Gastroesophageal sphincter (tissue), 4 donors: ENCODE measurements around the gene TSHZ2. TPM values are rescaled to one million over a fixed set of nuclear protein-coding genes. Genes with fewer than 3 reads are reported as not detected.

Experiments
- ATAC-seq: fragments of 150-250 bp; one replicate; pipeline ENCODE4 v1.9.1; 2016; ENCODE audit warnings: mild to moderate bottlenecking, moderate library complexity
- H3K27ac ChIP-seq, 4 donors: fragments of 200-600 bp; sonication (generic) in 3 of 4; 1 replicate in 3 of 4; 2 replicates in 1 of 4; pipeline ENCODE4 v1.5.1; 2016 to 2019
- H3K27me3 ChIP-seq: fragments of 200-600 bp; sonication (generic); one replicate; pipeline ENCODE4 v1.5.1; 2019
- H3K36me3 ChIP-seq, 2 donors: fragments of 200-600 bp; sonication (generic); one replicate each; pipeline ENCODE4 v1.5.1; 2019; ENCODE audit warnings: control low read depth in 1 of 2
- H3K4me1 ChIP-seq, 3 donors: fragments of 200-600 bp; sonication (generic); 1 replicate in 2 of 3; 2 replicates in 1 of 3; pipeline ENCODE4 v1.5.1; 2016 to 2019; ENCODE audit warnings: control low read depth in 2 of 3
- H3K4me3 ChIP-seq, 2 donors: fragments of 200-600 bp; sonication (generic); one replicate each; pipeline ENCODE4 v1.5.1; 2019; ENCODE audit warnings: mild to moderate bottlenecking in 1 of 2, moderate library complexity in 1 of 2
- H3K9me3 ChIP-seq, 3 donors: fragments of 200-600 bp; sonication (generic); one replicate each; pipeline ENCODE4 v1.5.1; 2017 to 2019; ENCODE audit warnings: control low read depth in 2 of 3
- CTCF ChIP-seq, 4 experiments: fragments of 200-600 bp in 2 of 4; fragments of 450-650 bp in 2 of 4; sonication (generic) in 1 of 4; IDR thresholded peaks; one replicate each; pipeline ENCODE4 v1.5.1; 2017 to 2019; ENCODE audit warnings: antibody characterized with exemption in 4 of 4, mild to moderate bottlenecking in 2 of 4, moderate library complexity in 2 of 4
- EP300 ChIP-seq: sonication (generic); formaldehyde crosslinking; IDR thresholded peaks from one replicate; pipeline ENCODE4 v1.6.1; 2017; ENCODE audit warnings: antibody characterized with exemption, mild to moderate bottlenecking
- POLR2A ChIP-seq, 2 donors: fragments of 450-650 bp; IDR thresholded peaks; one replicate each; pipeline ENCODE4 v1.6.1; 2017; ENCODE audit warnings: antibody characterized with exemption in 2 of 2, mild to moderate bottlenecking in 2 of 2, moderate library complexity in 1 of 2
- POLR2AphosphoS5 ChIP-seq: sonication (generic); formaldehyde crosslinking; IDR thresholded peaks from one replicate; pipeline ENCODE4 v1.6.1; 2017; ENCODE audit warnings: antibody characterized with exemption
- WGBS, 2 donors: methylation state at CpG; one replicate each; pipeline ENCODE4 v1.1.5; 2018; ENCODE audit warnings: low coverage in 1 of 2; 5-methylcytosine and 5-hydroxymethylcytosine counted together
- total RNA-seq, 4 donors: library from RNA; depleted of rRNA; stranded (reverse); fragments of >200 nt; gene quantifications; one replicate each; pipeline ENCODE4 v1.1.0, GENCODE V29; 2016

TSHZ2 gene
- total RNA-seq, 4 donors from 2014 or later: 9.9 to 21.3 (median 12.2) TPM

- TF ChIP-seq POLR2A (IDR thresholded peaks at IDR 0.05): no peak
- no peak for TF ChIP-seq EP300
- TF ChIP-seq POLR2AphosphoS5: no peak
- TF ChIP-seq CTCF (IDR thresholded peaks at IDR 0.05): no peak
- H3K36me3 ChIP-seq: no peaks in the 10 kb centered on the region
- no peaks in the 10 kb centered on the region for H3K9me3 ChIP-seq
- ATAC-seq: no peak
- H3K27me3 ChIP-seq: peaks cover 10% of the 10 kb centered on the region
- no peak overlapping the region for H3K27ac ChIP-seq
- no peak overlapping the region for H3K4me3 ChIP-seq
- no peaks in the 10 kb centered on the region for H3K4me1 ChIP-seq
- WGBS, 2 donors: 77% methylated on average over 8 of the region's 13 CpGs; no CpG with 5 or more reads in 1 of the 2 donors
Measured at GRCh38 chr20:53210041-53210440, 237.9 kb downstream of the TSHZ2 start.

- no peak overlapping the region for H3K27ac ChIP-seq
- ATAC-seq: no peak
- no peaks in the 10 kb centered on the region for H3K4me1 ChIP-seq
- no peaks in the 10 kb centered on the region for H3K36me3 ChIP-seq
- WGBS, 2 donors: 75 to 95% methylated on average over 3 of the region's 3 CpGs
- TF ChIP-seq POLR2AphosphoS5 (no peak), CTCF (IDR thresholded peaks at IDR 0.05) (no peak), EP300 (no peak), POLR2A (IDR thresholded peaks at IDR 0.05) (no peak)
- H3K4me3 ChIP-seq: no peak overlapping the region
- no peaks in the 10 kb centered on the region for H3K9me3 ChIP-seq
- H3K27me3 ChIP-seq: peaks cover 15% of the 10 kb centered on the region
Measured at GRCh38 chr20:53210931-53211330, 238.8 kb downstream of the TSHZ2 start.

- H3K4me1 ChIP-seq: peaks cover 0 to 4% (median 0%) of the 10 kb centered on the region in 3 donors
- no peaks in the 10 kb centered on the region for H3K9me3 ChIP-seq
- H3K27me3 ChIP-seq: peaks cover 26% of the 10 kb centered on the region
- H3K4me3 ChIP-seq: no peak overlapping the region
- no peak for ATAC-seq
- no peak overlapping the region for H3K27ac ChIP-seq
- 80 to 87% methylated on average over 3 to 5 of the region's 5 CpGs for WGBS, 2 donors
- TF ChIP-seq EP300 (no peak), CTCF (IDR thresholded peaks at IDR 0.05) (no peak), POLR2A (IDR thresholded peaks at IDR 0.05) (no peak), POLR2AphosphoS5 (no peak)
- H3K36me3 ChIP-seq: no peaks in the 10 kb centered on the region
Measured at GRCh38 chr20:53212018-53212417, 239.9 kb downstream of the TSHZ2 start.

GRCh38 chr20:53214392-53214791 is 242.2 kb downstream of the TSHZ2 start:
- TF ChIP-seq CTCF (IDR thresholded peaks at IDR 0.05) (no peak), EP300 (no peak), POLR2AphosphoS5 (no peak), POLR2A (IDR thresholded peaks at IDR 0.05) (no peak)
- Histone ChIP-seq H3K36me3 (no peaks in the 10 kb centered on the region), H3K9me3 (no peaks in the 10 kb centered on the region), H3K4me1 (peaks cover 0 to 6% (median 0%) of the 10 kb centered on the region in 3 donors), H3K27ac (no peak overlapping the region), H3K4me3 (no peak overlapping the region), H3K27me3 (peaks cover 24% of the 10 kb centered on the region)
- no peak for ATAC-seq
- WGBS, 2 donors: 84 to 95% methylated on average over 4 to 7 of the region's 7 CpGs

- H3K36me3 ChIP-seq: no peaks in the 10 kb centered on the region
- no peak overlapping the region for H3K27ac ChIP-seq
- peaks cover 21% of the 10 kb centered on the region for H3K27me3 ChIP-seq
- WGBS, 2 donors: 82 to 91% methylated on average over 4 of the region's 4 CpGs
- no peak for TF ChIP-seq EP300
- TF ChIP-seq POLR2A (IDR thresholded peaks at IDR 0.05): no peak
- TF ChIP-seq POLR2AphosphoS5: no peak
- no peak for TF ChIP-seq CTCF (IDR thresholded peaks at IDR 0.05)
- H3K9me3 ChIP-seq: peaks cover 0 to 3% (median 0%) of the 10 kb centered on the region in 3 donors
- peaks cover 0 to 6% (median 0%) of the 10 kb centered on the region in 3 donors for H3K4me1 ChIP-seq
- H3K4me3 ChIP-seq: no peak overlapping the region
- ATAC-seq: no peak
Measured at GRCh38 chr20:53215166-53215565, 243.0 kb downstream of the TSHZ2 start.
